Endothelial cell of umbilical vein (primary cell): ENCODE data around the gene USE1. TPM values are rescaled to one million over a fixed set of nuclear protein-coding genes. Genes with fewer than 3 reads are reported as not detected.

Experiments
- BruUV-seq: library from RNA; stranded (reverse); fragments of 400-500 nt; replicated peaks from 2 replicates; lab custom pipeline; 2021; lab: Mats Ljungman, UMichigan
- CTCF ChIA-PET: fragments of 300-600, 350-600 bp; sonication (Branson Sonifier 250); formaldehyde crosslinking; loops from one replicate; lab custom pipeline; 2021; ENCODE audit warnings: antibody characterized with exemption, inconsistent platforms; lab: Charles Lee
- POLR2A ChIA-PET: fragments of 300-600, 350-600 bp; sonication (Branson Sonifier 250); formaldehyde crosslinking; loops from one replicate; lab custom pipeline; 2021; ENCODE audit warnings: antibody characterized with exemption, inconsistent platforms; lab: Charles Lee
- DNase-seq: peaks from one replicate; pipeline ENCODE4 v3.0.0-alpha.2; 2011; ENCODE audit warnings: low read depth, low spot score
- FAIRE-seq: peaks from 2 replicates; lab custom pipeline; 2011; peaks lifted over from hg19 to GRCh38; lab: Jason Lieb, UNC
- H2AFZ ChIP-seq: 2 replicates; pipeline ENCODE4 v1.6.0; 2012; ENCODE audit warnings: low read depth, low read length, control low read depth, inconsistent platforms
- H3K27ac ChIP-seq: 2 replicates; pipeline ENCODE4 v1.5.1; 2011; ENCODE audit warnings: low read depth, mild to moderate bottlenecking, control low read depth, low read length, moderate library complexity; ENCODE audit not compliant: insufficient read depth
- H3K27me3 ChIP-seq, 2 experiments: 2 replicates each; pipeline versions ENCODE4 v1.6.0 to v1.6.1; 2011; ENCODE audit warnings: low read length in 2 of 2, mixed read lengths in 1 of 2; ENCODE audit not compliant: control insufficient read depth in 2 of 2, insufficient read depth in 2 of 2
- H3K36me3 ChIP-seq, 2 experiments: 2 replicates in 1 of 2; 3 replicates in 1 of 2; pipeline ENCODE4 v1.5.1; 2011; ENCODE audit warnings: low read length in 2 of 2, mild to moderate bottlenecking in 1 of 2, moderate library complexity in 1 of 2; ENCODE audit not compliant: control insufficient read depth in 2 of 2, insufficient read depth in 2 of 2; ENCODE audit errors: extremely low read depth in 1 of 2
- H3K4me1 ChIP-seq: 3 replicates; pipeline ENCODE4 v1.5.1; 2011; ENCODE audit warnings: mild to moderate bottlenecking, low read length; ENCODE audit not compliant: control insufficient read depth, insufficient read depth; ENCODE audit errors: extremely low read depth
- H3K4me2 ChIP-seq: 2 replicates; pipeline ENCODE4 v1.6.1; 2011; ENCODE audit warnings: low read length, control low read depth, mixed read lengths; ENCODE audit not compliant: insufficient read depth
- H3K4me3 ChIP-seq, 3 experiments: fragments of 200-600 bp in 1 of 3; sonication (generic), shearing (Covaris generic) in 1 of 3; replicated peaks in 1 of 3; 2 replicates each; pipeline ENCODE4 v1.5.1; 2011 to 2016; ENCODE audit warnings: control low read depth in 3 of 3, low read length in 3 of 3, mild to moderate bottlenecking in 2 of 3, inconsistent platforms in 1 of 3, low read depth in 1 of 3, moderate library complexity in 1 of 3; ENCODE audit not compliant: insufficient read depth in 1 of 3
- H3K79me2 ChIP-seq: 2 replicates; pipeline ENCODE4 v1.6.0; 2012; ENCODE audit warnings: low read length, inconsistent platforms; ENCODE audit not compliant: control insufficient read depth, insufficient read depth
- H3K9ac ChIP-seq: replicated peaks from 2 replicates; pipeline ENCODE3; 2011; ENCODE audit warnings: low read length, control low read depth; ENCODE audit not compliant: insufficient read depth; ENCODE audit errors: extremely low read depth
- H3K9me1 ChIP-seq: replicated peaks from 3 replicates; pipeline ENCODE4 v1.6.0; 2011; ENCODE audit warnings: mild to moderate bottlenecking, low read length; ENCODE audit not compliant: control insufficient read depth, insufficient read depth; ENCODE audit errors: extremely low read depth
- H3K9me3 ChIP-seq: replicated peaks from 2 replicates; pipeline ENCODE4 v1.5.1; 2012; ENCODE audit warnings: low read length, inconsistent platforms; ENCODE audit not compliant: control insufficient read depth, insufficient read depth
- H4K20me1 ChIP-seq: replicated peaks from 2 replicates; pipeline ENCODE3; 2011; ENCODE audit warnings: mild to moderate bottlenecking, low read length; ENCODE audit not compliant: control insufficient read depth, insufficient read depth; ENCODE audit errors: extremely low read depth
- CTCF ChIP-seq, 2 donors: IDR thresholded peaks; 1 replicate in 1 of 2; 2 replicates in 1 of 2; pipeline ENCODE4 v1.5.1; 2011; ENCODE audit warnings: low read length in 2 of 2, mild to moderate bottlenecking in 2 of 2, moderate library complexity in 2 of 2, control low read depth in 1 of 2, inconsistent platforms in 1 of 2, low read depth in 1 of 2; ENCODE audit not compliant: insufficient read depth in 1 of 2; ENCODE audit errors: extremely low read depth in 1 of 2
- EZH2 ChIP-seq: IDR thresholded peaks from 2 replicates; pipeline ENCODE4 v1.6.1; 2012; ENCODE audit warnings: borderline replicate concordance, low read depth, mild to moderate bottlenecking, moderate library complexity, low read length, inconsistent platforms; ENCODE audit not compliant: severe bottlenecking
- FOS ChIP-seq: IDR thresholded peaks from 2 replicates; pipeline ENCODE4 v1.6.1; 2011; ENCODE audit warnings: mild to moderate bottlenecking, low read length, moderate library complexity, borderline replicate concordance; ENCODE audit not compliant: insufficient read depth
- GATA2 ChIP-seq: IDR thresholded peaks from 2 replicates; pipeline ENCODE4 v1.7.0; 2011; ENCODE audit warnings: low read depth, mild to moderate bottlenecking, moderate library complexity, mixed read lengths, low read length; ENCODE audit not compliant: insufficient read length, insufficient read depth
- JUN ChIP-seq: IDR thresholded peaks from 2 replicates; pipeline ENCODE4 v1.6.1; 2011; ENCODE audit warnings: borderline replicate concordance, low read depth; ENCODE audit not compliant: insufficient read length, insufficient read depth
- MAX ChIP-seq: IDR thresholded peaks from 2 replicates; pipeline ENCODE4 v1.6.1; 2011; ENCODE audit not compliant: insufficient read depth, insufficient read length
- MYC ChIP-seq: IDR thresholded peaks from one replicate; pipeline ENCODE4 v1.6.1; 2011; ENCODE audit warnings: mild to moderate bottlenecking, low read depth, low read length
- POLR2A ChIP-seq: IDR thresholded peaks from 2 replicates; pipeline ENCODE4 v1.6.1; 2012; ENCODE audit warnings: low read depth, mild to moderate bottlenecking, control low read depth, low read length
- POLR2AphosphoS5 ChIP-seq: IDR thresholded peaks from 2 replicates; pipeline ENCODE4 v1.6.1; 2012; ENCODE audit warnings: low read depth, mild to moderate bottlenecking, control low read depth, low read length, moderate library complexity; ENCODE audit not compliant: insufficient read depth
- dilution Hi-C: fragments of 300-500 bp; cut with MboI; formaldehyde crosslinking; loops from one replicate; pipeline ENCODE4 v1.15.0; 2019; ENCODE audit warnings: low sequenced_read_pairs; ENCODE audit not compliant: extremely low pct_ligation_motif_present
- intact Hi-C: fragments of 100-400 bp; cut with micrococcal nuclease; formaldehyde crosslinking; loops from one replicate; pipeline ENCODE4 v1.10.0; 2022
- polyA plus RNA-seq, 4 experiments: library from polyadenylated mRNA; depleted of rRNA in 3 of 4; stranded (reverse) in 3 of 4; unstranded in 1 of 4; fragments of >200 nt; gene quantifications; 2 replicates each; pipeline versions ENCODE4 v1.2.1 to v1.2.3, GENCODE V29; 2011 to 2012; ENCODE audit warnings: missing spikeins in 1 of 4
- total RNA-seq: library from RNA; stranded (reverse); gene quantifications from 2 replicates; pipeline ENCODE4 v1.2.3, GENCODE V29; 2021

USE1 gene
- total and polyA plus RNA-seq, 2 donors (not counting 3 experiments of a cell fraction or from before 2014, with no cell fraction given): 21.3 to 27.6 TPM

- Histone ChIP-seq H3K9me3 (no peaks in the 10 kb centered on the region), H3K4me2 (peak overlapping the region; percentile 81), H4K20me1 (no peaks in the 10 kb centered on the region), H3K36me3 (no peaks in the 10 kb centered on the region), H3K4me3 (peak overlapping the region; percentile 65 to 84 (median 74)), H3K79me2 (peaks cover 27% of the 10 kb centered on the region), H3K9ac (peak overlapping the region; percentile 51), H3K9me1 (no peaks in the 10 kb centered on the region), H3K4me1 (peaks cover 21% of the 10 kb centered on the region), H3K27me3 (no peaks in the 10 kb centered on the region), H2AFZ (peak overlapping the region; percentile 25), H3K27ac (no peak overlapping the region)
- intact Hi-C loops: no loop called here
- DNase-seq: no peak
- FAIRE-seq: peak; percentile 90
- TF ChIP-seq MAX (no peak), CTCF (IDR thresholded peaks at IDR 0.05; ENCODE audit: extremely low read depth in 1 of 2, insufficient read depth in 1 of 2, low read depth in 1 of 2, low read length in 2 of 2) (no peak), MYC (no peak), FOS (no peak), POLR2AphosphoS5 (no peak), GATA2 (no peak), POLR2A (no peak), JUN (no peak), EZH2 (no peak)
- no TSS peak for BruUV-seq
- dilution Hi-C loops: no loop called here
- POLR2A ChIA-PET: no interaction called here
- CTCF ChIA-PET: interaction anchor here (1.8 kb wide), 1 partner anchor 9 kb away, joined by 13 read pairs; no protein-coding TSS in a partner anchor
Measured at GRCh38 chr19:17243830-17244617, 28.9 kb downstream of the USE1 start.
